ENCODE measurements around the gene RPL36AL. TPM values are rescaled to one million over a fixed set of nuclear protein-coding genes. Genes with fewer than 3 reads are reported as not detected.

RPL36AL gene
- polyA plus RNA-seq, 1 of the 3 experiments (the other 2 are of a cell fraction) = 337 TPM

DNA sequence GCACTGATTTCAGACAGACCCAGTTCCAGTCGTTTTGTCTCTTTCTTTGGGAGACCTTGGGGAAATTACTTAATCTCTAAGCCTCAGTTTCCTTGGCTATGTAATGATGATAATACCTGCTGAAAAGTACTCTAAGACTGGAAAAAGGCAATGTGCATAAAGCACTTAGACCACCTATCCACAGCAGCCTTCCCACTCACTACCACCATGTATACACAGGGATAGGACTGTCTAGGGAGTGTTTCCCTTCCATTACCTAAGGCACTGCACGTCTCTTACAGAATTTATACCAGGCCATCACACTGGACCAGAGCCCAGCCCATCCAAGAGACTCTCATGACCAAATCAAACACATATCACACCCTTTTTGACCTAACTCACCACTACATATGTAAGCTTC, 40.6 kb downstream of the RPL36AL start (continued):
- TF ChIP-seq ZBTB33 (IDR thresholded peaks at IDR 0.05; ENCODE audit: borderline replicate concordance, low read depth) (no peak), POLR2AphosphoS5 (IDR thresholded peaks at IDR 0.05; ENCODE audit: low read depth, low read length) (no peak)

DNA sequence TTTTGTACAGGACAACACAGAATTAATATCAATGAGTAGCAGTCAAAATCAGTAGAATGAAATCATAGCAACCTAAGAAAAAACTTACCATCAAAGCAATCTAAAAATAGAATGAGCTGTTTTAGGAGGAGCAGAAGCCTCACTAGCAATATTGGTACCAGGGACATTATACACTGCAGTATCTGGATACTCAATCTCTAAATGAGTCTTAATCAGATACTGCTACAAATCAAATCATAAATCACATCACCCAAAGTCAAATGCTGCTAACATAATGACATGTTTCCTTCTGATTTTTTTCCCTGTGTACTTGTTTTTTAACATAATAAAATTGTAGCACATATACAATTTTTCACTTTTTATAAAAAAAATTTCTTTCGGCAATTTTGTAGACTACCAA, 42.3 kb downstream of the RPL36AL start:
- CTCF ChIA-PET = interaction anchor here (1.3 kb wide), 1 partner anchor 9 kb away, joined by 10 read pairs; the partner anchor contains the start of gene RPS29
- H4K20me1 ChIP-seq (ENCODE audit: insufficient read depth) = peaks cover 39% of the 10 kb centered on the region
- POLR2A ChIA-PET = no interaction called here

DNA sequence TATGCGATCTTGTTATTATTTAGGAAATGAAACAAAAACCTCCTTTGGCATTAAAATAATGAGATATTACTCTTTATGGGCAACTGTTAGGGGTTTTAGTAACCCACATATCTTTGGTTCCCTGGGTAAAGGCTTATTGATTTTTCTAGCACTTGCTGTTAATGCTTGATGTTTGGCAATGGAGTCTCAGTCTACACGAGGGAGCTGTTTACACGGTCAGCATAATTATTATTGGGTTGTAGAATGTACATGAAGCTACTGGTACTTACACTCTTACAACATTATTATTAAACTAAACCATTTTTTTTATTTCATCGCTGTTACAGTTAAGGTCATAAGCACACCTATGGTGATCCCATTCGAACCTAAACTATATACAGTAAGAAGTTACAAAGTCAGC, 46.4 kb downstream of the RPL36AL start:
- no peak overlapping the region for H2AFZ ChIP-seq (ENCODE audit: low read depth)
- 88% methylated on average over 5 of the region's 5 CpGs for WGBS (ENCODE audit: low lambda C conversion rate)
- no peak overlapping the region for H3K9ac ChIP-seq
- no peaks in the 10 kb centered on the region for H3F3A ChIP-seq (replicated peaks; ENCODE audit: insufficient read depth)
- ChIA-PET CTCF (interaction anchor here (1.3 to 2.0 kb wide), 2 partner anchors 13 to 24 kb away, joined by 3 to 5 read pairs; partner anchors contain the start of gene RPS29), POLR2A (no interaction called here)
- no peaks in the 10 kb centered on the region for H3K9me3 ChIP-seq
- H3K4me1 ChIP-seq (ENCODE audit: control insufficient read depth in 1 of 2, insufficient read depth in 2 of 2, low read depth in 1 of 2, low read length in 1 of 2) = no peaks in the 10 kb centered on the region; a peak in 1 of 4 replicates
- H3K4me3 ChIP-seq (ENCODE audit: low read depth in 2 of 2, low read length in 1 of 2) = no peak overlapping the region
- TF ChIP-seq POLR2AphosphoS5 (IDR thresholded peaks at IDR 0.05; ENCODE audit: low read depth, low read length) = no peak
- no peak for TF ChIP-seq EP300 (IDR thresholded peaks at IDR 0.05; ENCODE audit: borderline replicate concordance in 1 of 2, low read depth in 1 of 2, low read length in 1 of 2)
- TF ChIP-seq RFX5 (IDR thresholded peaks at IDR 0.05; ENCODE audit: low read length) = no peak
- TF ChIP-seq FOSL2 (IDR thresholded peaks at IDR 0.05; ENCODE audit: borderline replicate concordance, low read depth) = no peak
- TF ChIP-seq MEF2A (IDR thresholded peaks at IDR 0.05; ENCODE audit: borderline replicate concordance, low read depth) = no peak
- TF ChIP-seq IRF3 (IDR thresholded peaks at IDR 0.05; ENCODE audit: low read depth, low read length) = no peak
- TF ChIP-seq YY1 (IDR thresholded peaks at IDR 0.05; ENCODE audit: low read depth) = no peak
- no peak for TF ChIP-seq MXI1 (IDR thresholded peaks at IDR 0.05; ENCODE audit: low read depth, low read length)
- peaks cover 4% of the 10 kb centered on the region; the same call in 1 of the 2 replicates for H3K79me2 ChIP-seq (ENCODE audit: insufficient read depth)
- no peak overlapping the region for H3K27ac ChIP-seq (ENCODE audit: low read depth in 2 of 2, low read length in 1 of 2)
- peaks cover 5% of the 10 kb centered on the region; the same call in 1 of the 2 replicates for H4K20me1 ChIP-seq (ENCODE audit: insufficient read depth)
- H3K27me3 ChIP-seq (ENCODE audit: insufficient read depth) = no peaks in the 10 kb centered on the region
- peaks cover 3 to 5% of the 10 kb centered on the region in 2 experiments for H3K36me3 ChIP-seq (replicated peaks in 1 of 2; ENCODE audit: control insufficient read depth in 1 of 2, insufficient read depth in 2 of 2, low read length in 1 of 2)
- DNase-seq = no peak
- H3K9me2 ChIP-seq = no peaks in the 10 kb centered on the region
- no peak overlapping the region for H3K4me2 ChIP-seq

More for the DNA sequence above, 42.3 kb downstream of the RPL36AL start:
- 97% methylated on average over 1 of the region's 1 CpG for WGBS (ENCODE audit: low lambda C conversion rate)
- H3F3A ChIP-seq (replicated peaks; ENCODE audit: insufficient read depth) = peaks cover 6% of the 10 kb centered on the region
- H3K9ac ChIP-seq = no peak overlapping the region
- no peak overlapping the region for H3K4me2 ChIP-seq
- H3K4me3 ChIP-seq (ENCODE audit: low read depth in 2 of 2, low read length in 1 of 2) = no peak overlapping the region
- no peak for TF ChIP-seq CHD2 (IDR thresholded peaks at IDR 0.05; ENCODE audit: low read length, partially characterized antibody)
- TF ChIP-seq RFX5 (IDR thresholded peaks at IDR 0.05; ENCODE audit: low read length) = no peak
- no peak for TF ChIP-seq NRF1 (IDR thresholded peaks at IDR 0.05; ENCODE audit: low read depth, low read length)
- no peak for TF ChIP-seq USF1 (IDR thresholded peaks at IDR 0.05; ENCODE audit: borderline replicate concordance, low read depth)
- no peak for TF ChIP-seq EZH2phosphoT487 (IDR thresholded peaks at IDR 0.05; ENCODE audit: borderline replicate concordance, low read depth)
- no peak for TF ChIP-seq RAD21 (IDR thresholded peaks at IDR 0.05; ENCODE audit: low read length)
- H3K27me3 ChIP-seq (ENCODE audit: insufficient read depth) = no peaks in the 10 kb centered on the region
- peaks cover 44% of the 10 kb centered on the region for H3K79me2 ChIP-seq (ENCODE audit: insufficient read depth)
- H3K4me1 ChIP-seq (ENCODE audit: control insufficient read depth in 1 of 2, insufficient read depth in 2 of 2, low read depth in 1 of 2, low read length in 1 of 2) = no peaks in the 10 kb centered on the region; a peak in 1 of 4 replicates
- no peak overlapping the region for H3K27ac ChIP-seq (ENCODE audit: low read depth in 2 of 2, low read length in 1 of 2)
- DNase-seq = no peak
- no peaks in the 10 kb centered on the region for H3K9me2 ChIP-seq
- no peaks in the 10 kb centered on the region for H3K9me3 ChIP-seq
- H2AFZ ChIP-seq (ENCODE audit: low read depth) = no peak overlapping the region
- peaks cover 12 to 16% of the 10 kb centered on the region in 2 experiments for H3K36me3 ChIP-seq (replicated peaks in 1 of 2; ENCODE audit: control insufficient read depth in 1 of 2, insufficient read depth in 2 of 2, low read length in 1 of 2)
